Effector CD4-positive, alpha-beta T cell (primary cell): ENCODE results near the gene KCNE1.
"Not testable (repeated sequence)": the region's sequence is repeated elsewhere in the genome, so short reads cannot be mapped to it uniquely, and the experiment has no call there.

ENCODE experiments used
- DNase-seq: peaks from one replicate; pipeline ENCODE4 v3.0.0-alpha.2; 2020

Gene KCNE1

DNA sequence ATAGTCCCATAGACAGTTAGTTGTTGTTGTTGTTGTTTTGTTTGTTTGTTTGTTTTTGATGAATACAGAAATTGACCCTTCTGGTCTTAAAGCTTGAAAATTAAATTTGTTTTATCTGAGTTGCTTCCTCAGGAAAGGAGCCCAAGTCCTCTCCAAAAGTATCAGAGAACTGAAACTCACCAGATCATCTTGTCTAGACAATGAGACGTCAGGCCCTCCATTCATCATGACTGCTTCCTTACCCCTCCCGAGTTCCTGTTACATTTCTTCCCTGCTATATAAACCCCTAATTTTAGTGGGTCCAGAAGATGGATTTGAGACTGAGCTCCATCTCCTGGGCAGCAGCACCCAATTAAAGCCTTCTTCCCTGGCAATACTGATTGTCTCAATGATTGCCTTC lies 105.3 kb downstream of the KCNE1 start:
- not testable (repeated sequence) for DNase-seq

DNA sequence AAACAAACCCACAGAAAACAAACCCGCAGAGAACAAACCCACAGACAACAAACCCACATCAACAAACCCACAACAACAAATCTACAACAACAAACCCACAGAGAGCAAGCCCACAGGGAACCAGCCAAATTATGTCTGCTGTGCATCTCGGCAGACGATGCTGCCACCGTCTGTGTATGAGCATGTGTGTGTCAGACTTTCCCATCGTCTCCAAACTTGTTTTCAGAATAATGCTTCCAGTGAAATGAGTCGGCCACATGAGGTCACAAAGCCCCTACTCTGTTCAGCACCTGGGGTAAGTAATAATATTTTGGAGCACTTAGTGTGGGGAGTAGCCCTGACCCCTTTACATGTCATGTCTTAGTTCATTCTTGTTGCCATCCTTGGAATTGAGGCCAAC lies 105.9 kb downstream of the KCNE1 start:
- DNase-seq, result not testable (repeated sequence)

DNA sequence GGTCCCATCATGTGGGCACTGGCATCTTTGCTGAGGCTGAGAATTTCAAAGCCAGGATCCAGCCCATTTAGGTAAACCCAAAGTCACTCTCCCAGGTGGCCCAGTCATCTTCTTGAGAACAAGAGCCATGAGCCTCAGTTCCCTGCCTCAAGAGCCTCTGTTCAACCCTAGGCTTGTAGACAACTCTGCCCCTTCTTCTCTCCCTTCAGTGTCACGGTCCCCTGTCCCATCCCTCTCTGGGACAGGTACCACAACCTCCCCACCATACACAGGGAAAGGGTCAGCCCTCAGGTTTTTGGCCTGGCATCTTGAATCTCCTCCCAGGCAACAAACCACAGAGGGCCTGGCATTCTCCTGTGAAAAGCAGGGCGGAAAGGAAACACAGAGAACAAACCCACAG lies 106.3 kb downstream of the KCNE1 start:
- DNase-seq, result not testable (repeated sequence)

DNA sequence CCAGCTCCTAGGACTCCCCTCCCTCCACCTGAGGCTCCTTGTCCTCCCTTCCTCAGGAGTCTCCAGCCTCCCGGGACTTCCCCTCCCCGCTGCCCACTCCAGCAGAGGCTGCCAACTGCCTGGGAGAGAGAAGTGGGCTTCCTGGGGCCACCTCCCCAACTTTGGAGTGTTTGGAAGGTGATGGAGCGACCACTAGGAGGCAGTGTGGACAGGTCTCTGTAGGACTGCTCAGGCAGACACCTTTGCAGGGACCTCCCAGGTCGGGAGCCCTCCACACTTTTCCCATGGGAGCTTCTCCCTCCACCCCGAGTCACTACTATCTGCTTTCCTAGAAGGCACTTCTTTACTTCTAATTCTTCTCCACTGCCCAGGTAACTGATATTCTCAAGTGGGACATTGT lies 107.3 kb downstream of the KCNE1 start:
- not testable (repeated sequence) for DNase-seq

DNA sequence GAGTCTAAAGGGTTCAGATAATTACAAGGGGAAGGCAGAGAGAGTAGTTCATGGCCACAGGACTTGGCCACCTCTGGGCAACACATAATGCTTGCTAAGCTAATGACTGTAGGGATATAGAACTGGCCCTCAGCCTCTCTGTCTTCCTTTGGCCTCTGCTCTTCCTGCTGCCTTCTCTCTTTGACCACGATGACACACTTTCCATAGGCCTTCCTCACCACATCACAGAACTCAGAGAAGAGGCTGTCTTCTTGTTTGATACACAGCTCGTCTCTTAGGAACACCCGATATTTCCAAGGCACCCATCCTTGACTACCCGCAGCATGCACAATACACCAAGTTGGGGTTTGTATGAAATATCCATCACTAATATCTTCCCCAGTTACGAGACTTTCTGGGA lies 111.5 kb downstream of the KCNE1 start:
- DNase-seq, result not testable (repeated sequence)
